KG1 (cell line): ENCODE measurements around the gene SIGLEC7.

ENCODE experiments used
- DNase-seq: peaks from one replicate; lab custom pipeline; 2025; lab: John Stamatoyannopoulos, UW

Gene SIGLEC7

DNA sequence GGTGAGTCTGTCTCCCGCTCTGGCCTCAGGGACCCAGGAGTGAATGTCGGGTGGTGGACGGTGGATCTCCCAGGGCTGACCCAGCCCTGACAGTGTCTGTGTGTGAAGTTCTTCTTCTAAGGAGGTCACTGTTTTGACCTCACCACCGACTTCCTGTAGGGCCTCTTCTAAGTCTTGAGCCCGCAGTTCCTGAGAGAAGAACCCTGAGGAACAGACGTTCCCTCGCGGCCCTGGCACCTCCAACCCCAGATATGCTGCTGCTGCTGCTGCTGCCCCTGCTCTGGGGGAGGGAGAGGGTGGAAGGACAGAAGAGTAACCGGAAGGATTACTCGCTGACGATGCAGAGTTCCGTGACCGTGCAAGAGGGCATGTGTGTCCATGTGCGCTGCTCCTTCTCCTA lies at the start of gene SIGLEC7:
SIGLEC7 (plus strand) TSS at position 183 of the 400 bp plus-strand sequence; CDS start at position 252, 69 bp downstream.
- no peak for DNase-seq

DNA sequence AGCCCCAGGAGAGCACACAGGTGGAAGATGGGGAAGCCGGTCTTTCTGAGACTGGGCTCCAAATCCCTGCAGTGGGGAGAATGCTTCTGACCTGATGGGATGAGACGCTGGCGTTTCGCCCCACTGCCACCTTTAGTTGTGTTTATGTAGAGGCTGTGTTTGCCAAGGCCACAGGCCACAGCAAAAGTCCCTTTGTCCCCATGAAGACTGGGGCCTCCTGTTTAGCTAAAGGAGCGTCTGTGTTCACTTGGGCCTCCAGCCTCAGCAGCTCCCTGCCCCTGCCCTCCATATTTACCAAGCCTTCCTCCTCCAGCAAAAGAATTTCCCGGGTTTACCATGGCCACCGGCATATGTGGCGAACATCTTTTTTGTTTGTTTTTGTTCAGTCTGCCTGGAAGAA lies 49.0 kb upstream of the SIGLEC7 start:
- no peak for DNase-seq

DNA sequence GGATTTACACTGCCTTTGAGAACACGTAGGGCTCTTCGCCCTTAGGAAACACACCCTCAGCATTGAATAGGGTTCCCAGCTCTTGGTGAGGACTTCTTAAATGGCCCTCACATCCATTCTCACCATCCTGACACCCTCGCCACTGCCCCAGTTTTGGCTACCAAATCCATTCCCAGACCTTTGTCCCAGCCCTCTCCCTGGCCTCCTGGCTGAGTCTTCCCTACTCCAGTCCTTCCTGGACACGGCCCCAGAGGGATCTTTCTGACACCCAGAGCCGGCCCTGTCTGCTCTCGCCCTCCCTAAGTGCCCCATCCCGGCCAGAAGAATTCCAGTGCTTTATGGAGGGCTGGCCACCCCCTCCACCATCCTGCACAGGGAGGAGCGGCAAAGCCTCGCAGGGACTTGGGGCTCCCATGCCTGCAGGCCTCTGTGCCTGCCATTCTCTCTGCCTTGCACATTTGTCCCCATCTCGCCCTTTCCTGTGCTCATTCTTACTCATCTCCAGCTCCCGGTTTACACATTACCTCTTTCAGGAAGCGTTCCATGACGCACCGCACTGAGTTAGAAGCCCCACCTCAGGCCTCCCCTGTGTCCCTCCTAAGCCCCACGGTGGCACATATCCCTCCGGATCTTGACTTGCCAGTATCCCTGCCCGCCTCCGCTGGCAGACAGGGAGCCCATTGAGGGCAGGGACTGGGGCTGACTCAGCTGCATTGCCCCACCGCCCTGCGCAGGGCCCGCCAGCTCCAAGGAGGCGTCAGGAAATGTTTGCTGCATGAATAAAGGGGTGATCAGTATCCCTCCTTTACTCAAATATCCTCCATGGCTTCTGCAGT lies 48.4 kb upstream of the SIGLEC7 start:
- no peak for DNase-seq

DNA sequence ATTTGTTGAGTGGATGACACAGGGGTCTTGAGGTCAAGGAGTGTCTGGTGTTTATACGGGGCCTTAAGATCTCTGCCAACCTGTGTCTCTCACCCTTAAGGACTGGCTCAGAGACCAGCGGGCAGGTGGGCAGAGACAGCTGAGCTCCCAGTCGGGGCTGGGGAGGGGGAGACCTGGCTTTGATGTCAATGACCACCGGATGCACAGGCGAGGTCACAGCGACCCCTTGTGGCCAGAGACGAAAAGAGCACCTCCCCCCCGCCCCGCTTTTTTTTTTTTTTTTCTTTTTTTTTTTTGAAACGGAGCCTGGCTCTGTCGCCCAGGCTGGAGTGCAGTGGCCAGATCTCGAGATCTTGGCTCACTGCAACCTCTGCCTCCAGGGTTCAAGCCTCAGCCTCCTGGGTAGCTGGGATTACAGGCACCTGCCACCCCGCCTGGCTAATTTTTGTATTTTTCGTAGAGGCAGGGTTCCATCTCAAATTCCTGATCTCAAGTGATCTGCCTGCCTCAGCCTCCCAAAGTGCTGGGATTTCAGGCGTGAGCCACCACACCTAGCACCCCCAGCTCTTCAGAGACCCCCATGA lies 47.3 kb upstream of the SIGLEC7 start:
- no peak for DNase-seq

DNA sequence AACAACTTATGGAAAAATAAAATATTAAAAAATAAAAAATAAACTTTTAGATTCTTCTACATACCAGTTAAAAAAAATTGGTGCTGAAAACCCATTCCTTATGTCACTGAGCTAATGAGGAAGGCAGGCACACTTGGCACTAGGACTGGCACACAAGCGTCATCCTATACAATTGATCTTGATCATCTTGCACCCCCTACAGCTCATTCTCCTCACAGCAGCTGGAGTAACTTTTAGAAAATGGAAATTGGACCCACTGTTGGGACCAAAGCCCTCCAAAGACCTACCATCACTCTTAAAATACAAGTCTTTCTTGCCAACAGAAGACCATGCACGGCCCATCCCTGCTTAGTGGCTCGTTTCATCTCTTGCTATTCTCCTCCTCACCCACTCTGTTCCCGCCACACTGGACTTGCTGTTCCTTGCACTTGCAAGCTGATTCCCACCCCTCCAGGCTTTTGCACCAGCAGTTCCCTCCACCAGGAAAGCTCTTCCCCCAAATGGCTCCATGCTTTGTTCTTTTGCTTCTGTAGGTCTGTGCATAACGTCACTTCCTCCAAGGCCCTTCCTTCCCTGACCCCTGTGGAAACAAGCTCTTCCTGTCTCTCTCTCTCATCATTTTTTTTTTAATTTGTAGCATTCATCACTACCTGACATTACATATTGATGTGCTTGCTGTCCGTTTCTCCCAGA lies 45.5 kb upstream of the SIGLEC7 start:
- DNase-seq = no peak

DNA sequence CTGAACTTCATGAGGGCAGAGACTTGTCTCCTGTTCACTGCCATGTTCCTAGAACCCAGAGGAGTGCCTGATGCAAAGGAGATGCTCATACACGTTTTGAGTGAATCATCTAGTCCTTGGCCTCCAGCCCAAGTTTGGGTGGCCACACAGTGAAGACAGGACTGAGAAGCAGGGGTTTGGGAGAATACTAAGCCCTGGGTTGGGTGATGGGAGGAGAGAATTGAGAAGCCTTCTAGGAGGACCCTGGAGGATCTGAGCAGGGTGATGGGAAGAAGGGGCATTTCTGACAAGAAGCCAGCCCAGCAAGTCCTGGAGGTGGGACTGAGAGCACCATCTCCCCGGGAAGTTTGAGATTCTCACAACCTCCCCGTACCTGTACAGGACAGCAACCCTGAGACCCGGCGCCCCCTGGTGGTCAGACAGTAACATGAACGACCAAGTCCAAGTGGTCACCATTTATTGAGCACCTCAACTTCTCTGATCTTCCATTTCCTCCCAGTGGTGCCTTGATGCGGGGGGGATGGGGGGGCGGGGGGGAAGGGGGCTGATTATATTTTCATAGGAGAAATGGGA lies 44.8 kb upstream of the SIGLEC7 start:
- DNase-seq = peak; percentile 16

DNA sequence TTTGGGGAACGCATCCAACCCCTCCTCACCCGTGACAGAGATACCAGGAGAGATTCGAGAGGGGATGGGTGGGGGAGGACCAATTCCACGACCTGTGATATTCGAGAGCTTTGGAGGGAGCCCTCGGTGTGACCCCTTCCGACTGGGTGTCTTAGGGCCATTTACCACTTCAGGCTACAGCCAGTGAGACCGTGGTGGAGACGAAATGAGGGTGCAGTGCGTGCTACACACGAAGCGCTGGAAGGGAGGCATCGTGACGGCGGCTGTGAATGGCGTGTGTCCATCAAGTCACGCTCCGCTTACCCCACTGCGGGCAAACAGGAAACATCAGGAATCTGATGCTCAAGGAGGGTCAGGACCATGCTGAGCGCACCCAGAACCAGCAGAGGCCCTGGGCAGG lies 44.3 kb upstream of the SIGLEC7 start:
- no peak for DNase-seq

DNA sequence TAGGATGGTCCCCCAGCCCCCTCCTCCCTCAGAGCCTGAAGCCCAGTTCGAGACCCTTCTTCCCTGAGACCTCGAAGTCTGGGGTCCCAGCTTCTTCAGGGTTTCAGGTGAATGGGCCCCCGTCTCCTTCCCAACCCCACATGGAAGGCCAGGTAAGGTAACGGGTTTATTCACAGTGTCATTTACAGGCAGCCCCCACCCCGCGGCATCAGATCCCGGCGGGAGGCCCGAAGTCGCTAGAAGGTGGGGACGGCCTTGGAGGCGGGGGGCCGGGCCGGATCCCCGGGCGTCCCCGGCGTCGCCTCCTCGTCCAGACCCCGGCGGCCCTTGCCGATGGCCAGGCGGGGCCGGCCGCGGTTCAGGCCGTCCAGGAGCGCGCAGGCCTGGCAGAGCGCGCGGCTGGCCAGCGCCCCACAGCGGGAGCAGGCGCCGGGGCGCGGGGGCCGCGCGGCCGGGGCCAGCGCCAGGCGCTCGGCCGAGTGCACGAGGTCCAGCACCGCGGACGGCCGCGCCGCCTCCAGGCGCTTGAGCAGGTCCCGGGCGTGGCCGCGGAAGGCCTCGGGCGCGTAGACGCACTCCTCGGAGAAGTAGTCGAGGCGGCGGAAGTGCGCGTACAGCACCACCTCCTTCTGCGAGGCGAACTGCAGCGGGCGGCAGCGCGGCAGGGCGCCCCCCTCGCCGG lies 43.6 kb upstream of the SIGLEC7 start:
- DNase-seq = no peak

DNA sequence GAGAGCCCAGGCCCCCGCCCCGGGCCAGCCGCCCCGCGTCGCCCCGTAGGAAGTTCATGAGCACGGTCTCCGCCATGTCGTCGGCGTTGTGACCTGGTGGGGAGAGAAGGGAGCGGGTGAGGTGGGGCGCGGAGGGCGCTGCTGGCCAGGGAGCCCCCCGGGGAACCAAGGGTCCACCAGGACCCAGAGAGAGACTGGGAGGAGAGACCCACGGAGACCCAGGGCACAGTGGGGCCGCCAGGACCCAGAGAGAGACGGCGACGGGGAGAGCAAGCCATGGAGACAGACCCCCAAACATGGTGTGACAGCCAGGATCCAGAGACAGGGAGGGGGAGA lies 43.1 kb upstream of the SIGLEC7 start:
- DNase-seq = no peak

DNA sequence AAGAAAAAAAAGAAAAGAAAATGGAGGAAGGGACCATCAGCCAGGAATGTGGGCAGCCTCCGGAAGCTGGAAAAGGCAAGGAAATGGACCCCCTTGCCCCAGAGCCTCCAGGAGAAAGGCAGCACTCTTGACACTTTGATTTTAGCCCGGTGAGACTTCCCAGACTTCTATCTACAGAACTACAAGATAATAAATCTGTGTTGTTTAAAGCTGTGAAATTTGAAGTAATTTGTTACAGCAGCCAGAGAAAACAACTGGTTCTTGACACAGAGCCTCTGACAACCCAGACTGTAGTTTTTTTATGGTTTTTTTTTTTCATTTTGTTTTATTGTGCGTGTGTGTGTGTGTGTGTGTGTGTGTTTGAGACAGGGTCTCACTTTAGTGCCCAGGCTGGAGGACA lies 41.5 kb upstream of the SIGLEC7 start:
- DNase-seq = no peak

DNA sequence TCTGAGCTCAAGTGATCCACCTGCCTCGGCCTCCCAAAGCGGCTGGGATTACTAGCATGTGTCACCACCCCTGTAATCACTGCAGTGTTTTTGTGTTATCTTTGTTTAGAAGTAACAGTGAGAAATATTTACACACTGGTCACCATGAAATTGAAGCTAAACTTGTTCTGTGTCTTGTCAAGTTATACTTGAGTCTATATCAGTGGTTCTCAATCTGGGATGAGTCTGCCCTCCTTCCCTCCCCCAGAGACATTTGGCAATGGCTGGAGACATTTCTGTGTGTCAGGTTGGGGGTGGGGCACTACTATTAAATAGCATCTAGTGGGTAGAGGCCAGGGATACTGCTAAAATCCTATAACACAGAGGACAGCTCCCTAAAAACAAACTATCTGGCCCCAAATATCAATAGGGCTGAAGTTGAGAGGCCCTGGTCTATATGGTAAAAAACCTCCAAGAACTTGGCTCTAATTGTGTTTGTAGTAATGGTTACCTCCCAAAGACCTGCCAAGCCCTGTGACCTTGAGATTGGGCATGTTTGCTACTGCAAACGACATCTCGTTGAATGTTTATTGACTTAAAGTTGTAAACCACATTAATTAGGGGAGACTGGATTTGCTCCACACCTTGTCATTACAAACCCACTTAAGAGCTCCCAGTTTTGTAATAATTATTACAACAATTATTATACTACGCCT lies 40.8 kb upstream of the SIGLEC7 start:
- no peak for DNase-seq

DNA sequence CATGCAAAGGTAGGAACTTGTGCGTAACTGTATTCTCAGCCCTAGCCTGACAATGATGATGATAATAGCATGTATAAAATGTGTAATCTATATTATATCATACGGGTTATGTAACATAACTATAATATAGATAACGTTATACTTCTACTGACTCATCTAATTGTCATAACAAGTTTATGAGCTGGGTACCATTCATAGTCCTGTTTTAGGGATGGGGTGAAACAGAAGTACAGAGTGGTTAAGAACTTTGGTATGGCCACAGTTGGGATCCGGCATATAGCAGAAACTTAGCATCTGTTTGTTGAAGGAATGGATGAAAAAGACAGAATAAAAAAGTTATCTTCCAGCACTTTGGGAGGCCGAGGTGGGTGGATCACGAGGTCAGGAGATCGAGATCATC lies 39.1 kb upstream of the SIGLEC7 start:
- no peak for DNase-seq

DNA sequence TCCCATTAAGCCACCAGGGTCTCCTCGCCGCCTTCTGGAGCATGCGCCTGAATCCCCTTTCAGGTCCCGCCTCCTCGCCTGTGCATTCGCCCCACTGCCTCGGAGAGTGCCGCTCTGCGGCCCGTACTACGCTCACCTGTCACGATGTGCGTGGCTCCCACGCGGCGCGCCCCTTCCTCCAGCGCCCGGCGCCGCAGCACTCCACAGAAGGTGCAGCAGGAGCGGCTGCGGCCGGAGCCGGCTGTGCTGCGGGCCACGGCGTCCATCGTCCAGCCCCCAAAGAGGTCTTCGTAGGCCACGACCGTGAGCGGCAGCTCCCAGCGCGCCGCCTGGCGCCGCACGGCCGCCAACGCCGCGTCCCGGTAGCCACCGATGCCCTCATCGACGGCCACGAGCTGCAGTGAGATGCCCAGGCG lies 38.2 kb upstream of the SIGLEC7 start:
- DNase-seq = no peak

DNA sequence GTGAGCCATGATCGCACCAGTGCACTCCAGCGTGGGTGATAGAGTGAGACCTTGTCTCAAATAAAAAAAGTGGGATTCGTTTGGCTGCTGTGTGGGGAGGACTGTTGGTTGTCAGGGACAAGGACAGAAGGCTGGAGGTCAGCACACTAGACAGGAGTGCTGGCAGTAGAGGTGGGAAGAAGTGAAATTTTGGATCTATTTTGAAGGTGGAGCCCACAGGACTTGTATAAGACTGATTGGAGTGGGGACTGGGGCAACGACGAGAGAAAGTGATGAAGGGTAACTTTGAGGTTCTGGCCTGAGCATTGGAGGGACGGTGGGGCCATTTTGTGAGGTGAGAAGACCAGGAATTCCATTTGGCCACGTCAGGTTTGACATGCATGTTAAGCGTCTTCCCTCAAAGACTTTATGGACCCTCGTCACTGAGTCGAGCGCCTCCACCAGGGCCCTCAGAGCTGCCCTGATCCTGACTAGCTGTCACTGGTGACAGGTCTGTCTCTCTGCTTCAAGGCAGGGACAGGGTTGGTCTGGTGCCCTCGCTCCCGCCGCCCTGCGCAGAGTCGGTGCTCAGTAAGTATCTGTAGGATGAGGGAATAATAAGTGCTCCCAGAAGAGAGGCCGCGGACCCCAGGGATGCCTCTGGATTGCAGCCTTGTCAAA lies 34.6 kb upstream of the SIGLEC7 start:
- DNase-seq = peak; percentile 27

DNA sequence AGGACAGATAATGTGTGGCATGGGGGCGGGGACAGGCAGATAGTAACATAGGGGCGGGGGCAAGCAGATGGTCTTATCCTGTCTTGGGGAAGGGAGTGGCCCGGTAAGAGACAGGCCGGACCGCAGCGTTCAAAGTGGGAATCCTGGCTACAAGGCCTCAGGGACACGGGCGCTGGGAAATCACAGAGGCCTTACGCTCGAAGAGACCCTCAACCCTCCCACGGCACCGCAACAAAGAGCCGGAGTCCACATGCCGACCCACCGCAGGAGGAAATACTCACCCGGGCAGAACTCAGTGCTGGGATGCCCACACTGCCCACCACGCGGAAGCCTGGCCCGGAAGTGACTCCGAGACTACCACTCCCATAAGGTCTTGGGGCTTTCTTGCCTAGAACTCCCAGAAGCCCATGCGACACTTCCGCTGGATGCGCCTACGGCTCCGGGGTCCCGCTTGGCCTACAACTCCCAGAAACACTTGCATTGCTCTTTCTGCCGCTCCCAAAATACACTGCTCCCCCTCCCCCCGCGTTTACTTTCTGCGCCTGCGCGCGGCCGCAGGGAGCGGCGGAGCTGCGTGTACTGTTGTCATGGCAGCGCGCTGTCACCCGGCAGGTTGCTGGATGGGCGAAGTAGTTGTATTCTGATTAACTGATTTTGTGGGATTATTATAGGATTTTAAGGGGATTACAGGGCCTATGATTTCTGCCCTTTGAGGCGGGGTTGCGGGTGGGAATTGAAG lies 33.9 kb upstream of the SIGLEC7 start, which contains the start of gene CTU1:
CTU1 (minus strand) TSS at position 344 of the 739 bp plus-strand sequence. CDS start 3,840 bp downstream, outside the sequence.
- DNase-seq = peak; percentile 95

DNA sequence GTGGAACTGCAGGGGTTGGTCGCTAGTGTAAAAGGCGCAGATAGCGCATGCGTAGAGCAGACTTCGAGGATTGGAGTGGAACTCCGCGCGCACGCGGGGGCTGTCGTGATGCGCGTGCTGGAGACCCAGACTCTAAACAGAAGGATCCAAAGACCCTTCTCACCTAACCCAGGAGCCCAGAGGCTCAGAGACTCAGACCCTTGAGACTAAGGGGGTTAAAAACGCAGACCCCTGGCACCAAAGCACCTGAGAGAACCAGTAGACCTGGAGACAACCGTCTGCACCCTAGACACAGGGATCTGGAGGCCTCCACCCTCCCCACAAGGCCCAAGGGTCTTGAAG lies 33.3 kb upstream of the SIGLEC7 start:
- no peak for DNase-seq

DNA sequence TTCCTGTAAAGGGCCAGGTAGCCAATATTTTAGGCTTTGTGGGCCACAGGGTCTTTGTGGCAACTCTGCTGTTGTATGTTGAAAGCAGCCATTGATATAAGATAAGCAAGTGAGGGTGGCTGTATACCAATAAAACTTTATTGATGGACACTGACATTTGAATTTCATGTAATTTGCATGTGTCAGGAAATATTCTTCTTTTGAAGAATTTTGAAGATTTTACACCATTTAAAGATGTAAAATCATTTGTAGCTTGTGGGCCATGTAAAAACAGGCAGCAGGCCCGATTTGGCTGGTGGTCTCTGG lies 31.5 kb upstream of the SIGLEC7 start:
- no peak for DNase-seq

DNA sequence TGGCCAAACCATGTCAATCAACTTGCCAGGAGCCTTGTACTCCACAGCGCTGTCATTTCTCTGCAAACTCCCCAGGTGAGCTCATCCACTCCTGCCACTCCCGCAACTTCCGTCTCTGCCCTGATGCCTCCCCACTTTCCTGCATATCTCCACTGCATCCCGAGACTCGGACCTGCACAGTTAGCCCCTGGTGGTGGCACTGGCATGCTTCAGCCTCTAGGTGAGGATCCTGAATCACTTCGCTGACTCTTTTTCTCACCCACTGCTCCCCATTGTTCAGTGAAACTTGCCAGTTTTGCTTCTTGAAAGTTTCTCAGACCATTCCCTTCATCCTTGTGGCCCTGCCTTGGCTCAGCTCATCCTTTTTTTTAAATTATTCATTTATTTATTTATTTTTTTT lies 30.5 kb upstream of the SIGLEC7 start:
- DNase-seq = no peak

DNA sequence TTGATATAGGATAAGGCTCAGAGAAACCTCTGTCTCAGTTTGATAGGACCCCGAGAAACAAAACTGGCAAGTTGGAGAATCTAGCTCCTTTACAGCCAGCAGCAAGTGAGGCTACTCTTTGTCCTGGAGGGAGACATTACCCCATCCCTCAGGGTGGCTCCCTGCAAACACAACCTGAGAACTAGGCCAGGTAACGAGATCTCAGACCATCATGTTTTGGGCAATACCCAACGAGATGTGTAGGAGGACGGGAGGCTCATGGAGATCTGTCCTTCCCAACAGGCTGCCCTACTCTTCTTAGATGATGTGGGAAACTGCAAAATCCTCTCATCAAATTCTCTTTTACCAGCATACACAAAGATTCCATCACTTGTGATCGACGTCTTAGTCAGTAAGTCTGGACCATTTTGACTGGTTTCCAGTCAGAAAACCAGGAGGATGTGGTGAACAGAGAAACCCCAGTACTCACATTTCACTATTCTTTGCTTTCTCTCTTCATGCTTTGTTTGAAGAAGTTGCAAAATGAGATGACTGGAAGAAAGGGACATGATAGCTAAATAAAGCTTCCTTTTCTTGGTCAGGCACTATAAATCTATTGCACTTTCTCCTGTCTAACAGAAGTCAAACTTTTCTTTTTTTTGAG lies 27.9 kb upstream of the SIGLEC7 start:
- no peak for DNase-seq

DNA sequence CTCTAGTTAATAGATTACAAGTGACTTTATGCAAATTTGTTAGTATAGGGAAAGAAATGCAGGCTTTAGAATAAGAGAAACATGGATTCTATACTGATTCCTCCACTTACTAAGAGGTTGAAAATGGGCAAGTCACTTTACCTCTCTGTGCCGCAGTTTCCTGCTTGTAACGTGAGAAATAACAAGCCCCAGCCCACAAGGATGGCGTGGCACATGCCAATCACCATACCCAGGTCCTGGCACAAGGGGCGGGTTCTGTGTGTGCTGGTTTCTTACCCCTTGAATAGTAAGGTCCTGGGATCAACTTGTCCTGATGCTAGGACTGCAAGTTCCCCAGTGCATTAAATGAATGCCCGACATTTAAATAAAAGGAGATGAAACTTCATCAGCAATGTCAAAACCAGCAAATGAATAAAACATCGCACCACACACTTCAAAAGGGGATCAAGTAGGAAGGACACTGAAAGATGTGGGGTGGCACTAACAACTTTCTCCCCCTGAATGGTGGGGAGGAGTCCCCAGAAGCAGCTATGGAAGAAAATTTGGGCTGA lies 25.3 kb upstream of the SIGLEC7 start:
- no peak for DNase-seq
